ENCODE data around the gene SMAD5. TPM values are rescaled to one million over a fixed set of nuclear protein-coding genes. Genes with fewer than 3 reads are reported as not detected.

Gene SMAD5
- total RNA-seq, 1 donor from 2014 or later, result 48.5 TPM

DNA sequence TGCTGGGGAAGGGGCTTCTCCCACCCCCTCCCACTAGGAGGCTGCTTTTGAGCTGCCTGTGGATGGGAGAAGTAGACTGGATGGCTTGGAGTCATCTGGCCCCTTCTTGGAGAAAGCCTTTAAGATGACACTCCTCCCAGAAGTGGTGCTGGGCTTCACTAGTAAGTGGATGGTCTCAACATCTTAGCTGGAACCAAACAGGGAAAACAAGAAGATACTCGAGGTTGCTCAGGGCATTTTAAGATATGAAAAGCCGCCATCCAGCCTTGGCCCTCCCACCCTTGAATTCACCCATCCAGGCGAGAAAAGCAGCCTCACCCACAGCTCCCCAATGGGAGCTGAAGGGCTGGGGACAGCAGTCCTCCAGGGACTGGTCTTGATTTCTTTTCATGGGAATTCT is 68.1 kb downstream of the SMAD5 start:
- no peak overlapping the region for H3K27ac ChIP-seq (ENCODE audit: low read depth, low read length)
- H3K36me3 ChIP-seq (ENCODE audit: control insufficient read depth in 3 of 3, insufficient read depth in 3 of 3, low read length in 3 of 3), result no peaks in the 10 kb centered on the region
- H3K9ac ChIP-seq (ENCODE audit: low read depth in 1 of 3, low read length in 3 of 3), result no peak overlapping the region
- H3K27me3 ChIP-seq (ENCODE audit: control insufficient read depth in 3 of 3, insufficient read depth in 3 of 3, low read length in 3 of 3), result peaks cover 0 to 7% (median 3%) of the 10 kb centered on the region in 3 donors
- H3K4me1 ChIP-seq (ENCODE audit: control insufficient read depth in 3 of 3, insufficient read depth in 3 of 3, low read length in 3 of 3), result peaks cover 0 to 18% (median 10%) of the 10 kb centered on the region in 3 donors
- H3K4me3 ChIP-seq (ENCODE audit: low read length in 3 of 3), result no peak overlapping the region
- no peaks in the 10 kb centered on the region for H3K9me3 ChIP-seq (ENCODE audit: control insufficient read depth in 3 of 3, low read length in 3 of 3)

DNA sequence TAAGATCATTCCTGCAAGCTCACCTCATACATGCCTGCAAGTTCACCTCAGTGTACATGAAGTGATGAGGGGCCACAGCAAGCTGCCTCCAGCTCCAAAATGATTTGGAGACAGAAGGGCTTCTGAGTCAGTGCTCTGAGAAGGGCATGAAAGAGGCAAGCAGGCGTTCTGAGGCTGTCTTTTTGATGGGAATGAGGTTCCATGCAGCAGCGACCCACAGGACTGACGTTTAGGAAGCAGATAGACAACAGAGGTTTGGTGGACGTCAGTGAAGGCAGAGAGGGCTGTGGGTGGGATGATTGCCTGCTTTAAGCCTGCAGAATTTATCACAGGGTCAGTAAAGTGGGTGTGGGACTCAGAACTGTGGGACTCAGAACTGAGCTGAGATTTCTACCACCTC is 69.2 kb downstream of the SMAD5 start:
- H3K36me3 ChIP-seq (ENCODE audit: control insufficient read depth in 3 of 3, insufficient read depth in 3 of 3, low read length in 3 of 3), result no peaks in the 10 kb centered on the region
- no peak overlapping the region for H3K27ac ChIP-seq (ENCODE audit: low read depth, low read length)
- H3K4me3 ChIP-seq (ENCODE audit: low read length in 3 of 3), result no peak overlapping the region
- peaks cover 0 to 8% (median 0%) of the 10 kb centered on the region in 3 donors for H3K4me1 ChIP-seq (ENCODE audit: control insufficient read depth in 3 of 3, insufficient read depth in 3 of 3, low read length in 3 of 3)
- H3K9ac ChIP-seq (ENCODE audit: low read depth in 1 of 3, low read length in 3 of 3), result no peak overlapping the region
- H3K9me3 ChIP-seq (ENCODE audit: control insufficient read depth in 3 of 3, low read length in 3 of 3), result no peaks in the 10 kb centered on the region
- H3K27me3 ChIP-seq (ENCODE audit: control insufficient read depth in 3 of 3, insufficient read depth in 3 of 3, low read length in 3 of 3), result peaks cover 0 to 7% (median 3%) of the 10 kb centered on the region in 3 donors

DNA sequence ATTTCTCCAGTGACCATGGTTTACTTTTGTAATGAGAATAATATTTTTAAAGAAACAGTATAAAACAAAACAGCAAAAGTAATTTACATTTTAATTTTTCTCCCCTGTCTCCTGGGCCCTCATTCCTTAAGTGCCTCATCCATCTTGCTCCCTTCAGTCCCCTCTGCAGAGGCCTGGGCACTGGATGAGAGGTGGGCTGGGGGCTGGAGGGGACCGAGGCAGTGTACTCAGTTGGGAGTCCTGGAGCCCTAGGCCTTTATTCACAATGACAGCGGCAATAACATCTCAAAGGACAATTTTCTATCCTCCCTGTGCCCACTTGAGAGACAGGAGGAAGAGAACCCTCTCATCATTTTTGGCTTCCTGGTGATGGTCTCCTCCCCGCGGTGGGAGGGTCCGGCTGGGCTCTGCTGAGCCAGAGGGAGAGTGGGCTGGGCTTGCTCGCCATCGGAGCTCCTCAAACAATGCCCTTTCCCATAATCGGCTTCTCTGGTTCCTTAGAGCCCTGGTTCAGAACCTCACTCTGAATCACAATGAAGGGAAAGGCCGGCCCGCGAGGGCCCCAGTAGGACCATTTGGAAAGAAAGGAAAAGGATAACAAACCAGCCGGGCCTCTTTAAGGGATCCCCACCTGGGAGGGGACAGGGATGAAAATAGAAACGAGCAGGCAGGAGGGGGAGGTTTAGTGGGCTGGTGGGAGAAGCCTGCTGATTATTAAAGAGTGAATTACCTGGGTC is 70.0 kb downstream of the SMAD5 start:
- Histone ChIP-seq H3K9ac (ENCODE audit: low read depth in 1 of 3, low read length in 3 of 3) (no peak overlapping the region), H3K27me3 (ENCODE audit: control insufficient read depth in 3 of 3, insufficient read depth in 3 of 3, low read length in 3 of 3) (peaks cover 0 to 7% (median 3%) of the 10 kb centered on the region in 3 donors), H3K9me3 (ENCODE audit: control insufficient read depth in 3 of 3, low read length in 3 of 3) (no peaks in the 10 kb centered on the region)

DNA sequence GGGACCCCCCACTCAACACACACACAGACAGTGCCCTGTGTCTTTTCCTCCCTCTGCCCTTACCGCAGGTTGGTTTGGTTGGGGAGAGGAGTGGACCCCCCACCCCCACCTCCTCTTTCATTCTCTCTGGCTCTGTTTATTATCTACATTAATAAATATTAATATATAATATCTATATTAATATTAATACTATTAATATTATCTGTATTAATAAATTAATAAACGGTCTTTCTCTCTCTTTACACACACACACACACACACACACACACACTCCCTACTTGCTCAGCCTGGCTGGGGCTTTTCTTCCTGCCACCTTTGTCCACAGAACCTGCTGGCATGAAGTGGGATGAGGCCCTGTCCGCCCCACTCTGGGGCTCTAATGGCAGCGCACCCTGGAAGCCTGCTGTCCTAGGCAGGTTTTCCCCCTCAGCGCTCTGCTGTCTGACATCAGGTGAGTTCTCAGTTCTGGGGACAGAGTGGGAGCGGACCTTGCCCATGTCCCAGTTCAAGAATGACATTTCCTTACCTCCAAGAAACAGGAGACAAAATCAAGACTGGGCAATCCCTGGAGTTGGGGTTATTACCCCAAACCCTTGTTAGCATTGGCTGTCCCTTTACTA is 70.8 kb downstream of the SMAD5 start:
- peaks cover 0 to 8% (median 0%) of the 10 kb centered on the region in 3 donors for H3K4me1 ChIP-seq (ENCODE audit: control insufficient read depth in 3 of 3, insufficient read depth in 3 of 3, low read length in 3 of 3)
- no peaks in the 10 kb centered on the region for H3K9me3 ChIP-seq (ENCODE audit: control insufficient read depth in 3 of 3, low read length in 3 of 3)
- no peaks in the 10 kb centered on the region for H3K36me3 ChIP-seq (ENCODE audit: control insufficient read depth in 3 of 3, insufficient read depth in 3 of 3, low read length in 3 of 3)

More for the DNA sequence above, 70.0 kb downstream of the SMAD5 start:
- Histone ChIP-seq H3K4me3 (ENCODE audit: low read length in 3 of 3) (no peak overlapping the region), H3K27ac (ENCODE audit: low read depth, low read length) (no peak overlapping the region), H3K4me1 (ENCODE audit: control insufficient read depth in 3 of 3, insufficient read depth in 3 of 3, low read length in 3 of 3) (peaks cover 0 to 8% (median 0%) of the 10 kb centered on the region in 3 donors), H3K36me3 (ENCODE audit: control insufficient read depth in 3 of 3, insufficient read depth in 3 of 3, low read length in 3 of 3) (no peaks in the 10 kb centered on the region)

DNA sequence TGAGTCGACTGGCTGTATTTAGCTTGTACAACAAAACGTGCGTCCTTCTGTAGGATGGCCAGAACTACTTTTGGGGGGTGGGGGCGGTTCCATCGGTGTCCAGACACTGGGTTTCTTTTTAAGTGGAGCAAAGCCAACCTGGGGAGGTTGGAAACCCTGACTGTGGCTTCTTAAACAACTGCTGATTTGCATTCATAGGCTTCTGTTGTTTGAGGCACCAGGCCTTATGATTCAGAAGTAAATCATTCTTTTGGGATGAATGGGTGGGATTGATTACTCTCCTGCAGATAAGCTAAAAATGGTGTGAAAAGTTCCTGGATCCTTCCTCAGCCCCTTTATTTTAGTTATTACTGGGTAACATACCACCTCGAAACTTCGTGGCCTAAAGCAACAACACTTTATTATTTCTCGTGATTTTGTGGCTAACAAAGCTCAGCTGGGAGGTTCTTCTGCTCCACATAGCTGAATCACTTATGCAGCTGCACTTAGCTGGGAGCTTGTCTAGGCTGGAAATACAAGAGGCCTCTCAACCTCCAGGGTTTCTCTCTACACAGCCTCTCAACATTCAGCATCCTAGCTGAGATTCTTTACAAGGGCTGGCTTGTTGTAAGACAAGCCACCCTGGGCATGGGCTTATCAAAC is 72.5 kb downstream of the SMAD5 start:
- H3K4me1 ChIP-seq (ENCODE audit: control insufficient read depth in 3 of 3, insufficient read depth in 3 of 3, low read length in 3 of 3), result peaks cover 0 to 5% (median 0%) of the 10 kb centered on the region in 3 donors
- no peak overlapping the region for H3K27ac ChIP-seq (ENCODE audit: low read depth, low read length)
- H3K4me3 ChIP-seq (ENCODE audit: low read length in 3 of 3), result no peak overlapping the region
- H3K9me3 ChIP-seq (ENCODE audit: control insufficient read depth in 3 of 3, low read length in 3 of 3), result no peaks in the 10 kb centered on the region
- no peaks in the 10 kb centered on the region for H3K36me3 ChIP-seq (ENCODE audit: control insufficient read depth in 3 of 3, insufficient read depth in 3 of 3, low read length in 3 of 3)
- H3K9ac ChIP-seq (ENCODE audit: low read depth in 1 of 3, low read length in 3 of 3), result no peak overlapping the region
- peaks cover 3 to 7% (median 3%) of the 10 kb centered on the region in 3 donors for H3K27me3 ChIP-seq (ENCODE audit: control insufficient read depth in 3 of 3, insufficient read depth in 3 of 3, low read length in 3 of 3)

More for the DNA sequence above, 70.8 kb downstream of the SMAD5 start:
- Histone ChIP-seq H3K27ac (ENCODE audit: low read depth, low read length) (no peak overlapping the region), H3K27me3 (ENCODE audit: control insufficient read depth in 3 of 3, insufficient read depth in 3 of 3, low read length in 3 of 3) (peaks cover 0 to 7% (median 3%) of the 10 kb centered on the region in 3 donors), H3K9ac (ENCODE audit: low read depth in 1 of 3, low read length in 3 of 3) (no peak overlapping the region), H3K4me3 (ENCODE audit: low read length in 3 of 3) (no peak overlapping the region)

DNA sequence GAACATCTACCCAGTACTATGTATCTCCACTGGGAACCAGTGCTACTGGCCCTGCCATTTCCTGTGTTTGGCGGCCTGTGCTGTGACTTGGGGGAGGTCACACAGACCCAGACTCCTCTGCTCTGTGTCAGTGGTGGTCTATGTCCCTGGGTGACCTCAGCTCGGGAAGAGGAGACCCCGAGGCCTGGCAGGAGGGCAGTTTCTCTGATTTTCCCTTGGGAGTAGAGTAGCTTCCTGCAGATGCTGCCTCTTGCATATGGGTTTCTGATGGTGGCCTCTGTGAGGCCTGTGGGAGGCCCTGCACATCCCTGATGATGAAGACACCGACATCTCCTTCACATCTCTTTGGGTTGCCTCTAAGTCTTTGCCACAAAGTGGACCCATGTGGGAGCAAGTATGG is 73.3 kb downstream of the SMAD5 start:
- Histone ChIP-seq H3K9me3 (ENCODE audit: control insufficient read depth in 3 of 3, low read length in 3 of 3) (no peaks in the 10 kb centered on the region), H3K9ac (ENCODE audit: low read depth in 1 of 3, low read length in 3 of 3) (no peak overlapping the region), H3K4me1 (ENCODE audit: control insufficient read depth in 3 of 3, insufficient read depth in 3 of 3, low read length in 3 of 3) (peaks cover 0 to 2% (median 0%) of the 10 kb centered on the region in 3 donors), H3K4me3 (ENCODE audit: low read length in 3 of 3) (no peak overlapping the region), H3K36me3 (ENCODE audit: control insufficient read depth in 3 of 3, insufficient read depth in 3 of 3, low read length in 3 of 3) (no peaks in the 10 kb centered on the region), H3K27ac (ENCODE audit: low read depth, low read length) (no peak overlapping the region), H3K27me3 (ENCODE audit: control insufficient read depth in 3 of 3, insufficient read depth in 3 of 3, low read length in 3 of 3) (peaks cover 3 to 7% (median 3%) of the 10 kb centered on the region in 3 donors)

DNA sequence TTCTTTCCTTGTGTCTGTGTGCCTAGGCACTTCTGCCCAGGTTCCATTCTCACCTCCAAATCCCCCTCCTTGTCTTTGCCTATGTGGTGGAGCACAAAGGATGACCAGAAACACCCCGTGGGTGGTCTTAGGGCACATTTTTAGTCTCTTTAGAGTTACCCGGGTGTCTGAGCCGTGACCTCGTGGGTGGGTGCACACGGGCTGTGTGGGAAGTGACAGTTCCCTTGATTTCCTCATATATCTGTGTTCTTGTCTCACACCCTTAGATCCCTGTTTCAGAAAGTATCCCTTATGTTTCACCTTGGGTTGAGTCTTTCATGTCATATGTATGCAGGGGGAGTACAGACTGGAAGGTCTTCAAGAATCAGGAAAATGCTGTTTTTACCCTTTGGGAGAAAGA is 73.7 kb downstream of the SMAD5 start:
- Histone ChIP-seq H3K27me3 (ENCODE audit: control insufficient read depth in 3 of 3, insufficient read depth in 3 of 3, low read length in 3 of 3) (peaks cover 3 to 6% (median 4%) of the 10 kb centered on the region in 3 donors), H3K9me3 (ENCODE audit: control insufficient read depth in 3 of 3, low read length in 3 of 3) (no peaks in the 10 kb centered on the region), H3K27ac (ENCODE audit: low read depth, low read length) (no peak overlapping the region), H3K4me1 (ENCODE audit: control insufficient read depth in 3 of 3, insufficient read depth in 3 of 3, low read length in 3 of 3) (peaks cover 0 to 2% (median 0%) of the 10 kb centered on the region in 3 donors), H3K4me3 (ENCODE audit: low read length in 3 of 3) (no peak overlapping the region), H3K36me3 (ENCODE audit: control insufficient read depth in 3 of 3, insufficient read depth in 3 of 3, low read length in 3 of 3) (no peaks in the 10 kb centered on the region), H3K9ac (ENCODE audit: low read depth in 1 of 3, low read length in 3 of 3) (no peak overlapping the region)

DNA sequence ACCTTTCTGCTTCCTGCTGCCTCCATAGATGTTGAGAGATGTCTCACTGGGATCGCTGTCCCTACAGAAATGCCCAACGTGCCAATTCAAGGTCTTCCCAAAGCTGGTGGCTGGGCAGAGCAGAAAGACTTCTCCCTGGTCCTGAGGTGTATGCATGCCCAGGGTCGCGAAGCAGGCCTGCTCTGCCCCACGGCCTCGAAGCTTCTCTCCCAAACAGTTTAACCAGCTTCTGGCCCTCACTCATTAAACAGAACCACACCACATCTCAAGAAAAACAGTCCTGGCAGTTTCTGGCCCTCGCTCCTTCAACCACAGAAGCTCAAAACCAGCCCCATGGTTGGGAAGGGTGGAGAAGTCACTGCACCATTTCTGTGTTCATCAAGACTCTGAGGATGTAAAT is 75.0 kb downstream of the SMAD5 start:
- Histone ChIP-seq H3K27me3 (ENCODE audit: control insufficient read depth in 3 of 3, insufficient read depth in 3 of 3, low read length in 3 of 3) (peaks cover 6 to 10% (median 6%) of the 10 kb centered on the region in 3 donors), H3K27ac (ENCODE audit: low read depth, low read length) (no peak overlapping the region), H3K36me3 (ENCODE audit: control insufficient read depth in 3 of 3, insufficient read depth in 3 of 3, low read length in 3 of 3) (no peaks in the 10 kb centered on the region), H3K9me3 (ENCODE audit: control insufficient read depth in 3 of 3, low read length in 3 of 3) (no peaks in the 10 kb centered on the region), H3K4me1 (ENCODE audit: control insufficient read depth in 3 of 3, insufficient read depth in 3 of 3, low read length in 3 of 3) (peaks cover 0 to 2% (median 0%) of the 10 kb centered on the region in 3 donors), H3K4me3 (ENCODE audit: low read length in 3 of 3) (no peak overlapping the region), H3K9ac (ENCODE audit: low read depth in 1 of 3, low read length in 3 of 3) (no peak overlapping the region)

DNA sequence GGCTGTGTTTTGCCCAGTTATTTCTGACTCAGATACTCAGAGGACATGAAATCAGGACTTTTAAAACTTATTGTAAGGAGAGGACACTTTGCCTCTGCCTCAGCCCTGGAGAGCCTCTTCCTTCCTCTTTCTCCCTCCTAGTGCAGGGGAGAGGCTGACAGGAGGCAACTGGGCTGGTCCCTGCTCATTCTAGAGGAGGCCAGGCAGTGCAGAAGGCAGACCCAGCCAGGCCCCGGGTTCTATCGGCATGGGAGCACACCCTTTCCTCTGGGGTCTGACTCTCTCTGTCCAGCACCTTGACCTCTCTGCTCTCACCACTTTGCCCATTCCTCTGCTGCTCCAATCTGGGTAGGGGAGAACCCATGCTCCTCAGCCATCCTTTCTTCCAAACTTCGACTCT is 76.3 kb downstream of the SMAD5 start:
- no peaks in the 10 kb centered on the region for H3K9me3 ChIP-seq (ENCODE audit: control insufficient read depth in 3 of 3, low read length in 3 of 3)
- H3K27ac ChIP-seq (ENCODE audit: low read depth, low read length), result no peak overlapping the region
- no peaks in the 10 kb centered on the region for H3K4me1 ChIP-seq (ENCODE audit: control insufficient read depth in 3 of 3, insufficient read depth in 3 of 3, low read length in 3 of 3)

More for the DNA sequence above, 76.3 kb downstream of the SMAD5 start:
- H3K27me3 ChIP-seq (ENCODE audit: control insufficient read depth in 3 of 3, insufficient read depth in 3 of 3, low read length in 3 of 3), result peaks cover 11 to 16% (median 13%) of the 10 kb centered on the region in 3 donors
- no peak overlapping the region for H3K4me3 ChIP-seq (ENCODE audit: low read length in 3 of 3)
- H3K36me3 ChIP-seq (ENCODE audit: control insufficient read depth in 3 of 3, insufficient read depth in 3 of 3, low read length in 3 of 3), result no peaks in the 10 kb centered on the region
- no peak overlapping the region for H3K9ac ChIP-seq (ENCODE audit: low read depth in 1 of 3, low read length in 3 of 3)
